Fibroblast of villous mesenchyme (primary cell): ENCODE results near the gene MBNL2. TPM values are rescaled to one million over a fixed set of nuclear protein-coding genes. Genes with fewer than 3 reads are reported as not detected.

ENCODE experiments used
- DNase-seq: peaks from one replicate; pipeline ENCODE4 v3.0.0-alpha.2; 2010; ENCODE audit warnings: low read depth
- H3K4me3 ChIP-seq: 2 replicates; pipeline ENCODE4 v1.5.1; 2011; ENCODE audit warnings: low read depth, mild to moderate bottlenecking, low read length
- total RNA-seq: library from RNA; depleted of rRNA; stranded (reverse); fragments of >200 nt; gene quantifications from 2 replicates; pipeline ENCODE4 v1.2.3, GENCODE V29; 2012
- TF ChIP-seq, protein P1 (sequence below): IDR thresholded peaks from 2 replicates; pipeline ENCODE4 v1.5.1; 2012; ENCODE audit warnings: low read depth, mild to moderate bottlenecking, low read length; ENCODE audit not compliant: insufficient read depth

MBNL2 gene
- total RNA-seq, 1 donor: 120 TPM

- no peak overlapping the region for H3K4me3 ChIP-seq
- TF ChIP-seq, protein P1, sequence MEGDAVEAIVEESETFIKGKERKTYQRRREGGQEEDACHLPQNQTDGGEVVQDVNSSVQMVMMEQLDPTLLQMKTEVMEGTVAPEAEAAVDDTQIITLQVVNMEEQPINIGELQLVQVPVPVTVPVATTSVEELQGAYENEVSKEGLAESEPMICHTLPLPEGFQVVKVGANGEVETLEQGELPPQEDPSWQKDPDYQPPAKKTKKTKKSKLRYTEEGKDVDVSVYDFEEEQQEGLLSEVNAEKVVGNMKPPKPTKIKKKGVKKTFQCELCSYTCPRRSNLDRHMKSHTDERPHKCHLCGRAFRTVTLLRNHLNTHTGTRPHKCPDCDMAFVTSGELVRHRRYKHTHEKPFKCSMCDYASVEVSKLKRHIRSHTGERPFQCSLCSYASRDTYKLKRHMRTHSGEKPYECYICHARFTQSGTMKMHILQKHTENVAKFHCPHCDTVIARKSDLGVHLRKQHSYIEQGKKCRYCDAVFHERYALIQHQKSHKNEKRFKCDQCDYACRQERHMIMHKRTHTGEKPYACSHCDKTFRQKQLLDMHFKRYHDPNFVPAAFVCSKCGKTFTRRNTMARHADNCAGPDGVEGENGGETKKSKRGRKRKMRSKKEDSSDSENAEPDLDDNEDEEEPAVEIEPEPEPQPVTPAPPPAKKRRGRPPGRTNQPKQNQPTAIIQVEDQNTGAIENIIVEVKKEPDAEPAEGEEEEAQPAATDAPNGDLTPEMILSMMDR: no peak
- no peak for DNase-seq
Observed at GRCh38 chr13:97385854-97386253, 163.7 kb downstream of the MBNL2 start.

- no peak for DNase-seq
- TF ChIP-seq, protein P1: no peak
- no peak overlapping the region for H3K4me3 ChIP-seq
Observed at GRCh38 chr13:97386801-97387484, 164.8 kb downstream of the MBNL2 start.

DNA sequence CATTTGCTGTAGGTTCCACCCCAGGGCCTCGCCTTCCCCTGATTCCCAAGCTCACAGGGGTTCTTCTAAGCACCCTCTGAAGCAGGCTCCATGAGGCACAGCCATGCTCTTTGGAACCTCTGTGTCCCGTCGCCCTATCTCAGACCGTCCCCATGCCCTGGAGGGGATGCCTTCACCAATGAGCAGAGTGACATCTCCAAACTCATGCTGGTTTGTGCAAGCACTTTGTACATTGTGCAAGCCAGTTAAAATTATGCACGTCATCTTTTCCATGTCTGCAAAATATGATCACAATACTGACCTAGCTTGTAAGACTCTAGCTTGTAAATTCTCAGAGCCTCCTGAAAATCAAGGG is 165.3 kb downstream of the MBNL2 start:
- no peak for DNase-seq
- H3K4me3 ChIP-seq: no peak overlapping the region
- TF ChIP-seq, protein P1: no peak

DNA sequence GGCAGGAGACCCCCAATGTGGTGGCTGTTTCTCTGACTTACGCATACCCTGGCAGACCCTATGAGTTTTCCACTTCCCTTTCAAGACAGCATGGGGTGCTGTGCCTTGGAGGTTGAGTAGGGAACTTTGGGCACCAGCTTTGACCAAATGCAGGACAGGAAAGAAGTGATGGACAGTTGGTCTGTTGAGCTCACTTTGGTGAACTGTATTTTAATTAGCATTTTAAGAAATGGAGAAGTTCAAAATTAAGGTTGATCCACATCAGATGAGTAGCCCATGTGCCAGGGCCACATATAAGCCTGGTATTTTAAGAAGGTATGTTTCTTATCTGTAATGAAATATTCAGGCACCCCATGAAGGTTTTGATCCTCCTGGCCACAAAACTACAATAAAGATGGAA is 165.8 kb downstream of the MBNL2 start:
- TF ChIP-seq, protein P1: no peak
- no peak for DNase-seq
- no peak overlapping the region for H3K4me3 ChIP-seq

- TF ChIP-seq, protein P1: no peak
- no peak overlapping the region for H3K4me3 ChIP-seq
- DNase-seq: no peak
Observed at GRCh38 chr13:97388373-97388772, 166.2 kb downstream of the MBNL2 start.

- DNase-seq: no peak
- no peak overlapping the region for H3K4me3 ChIP-seq
- TF ChIP-seq, protein P1: no peak
Observed at GRCh38 chr13:97390941-97391600, 168.9 kb downstream of the MBNL2 start.
